H1 (cell line): ENCODE data around the gene ACVR1. TPM values are rescaled to one million over a fixed set of nuclear protein-coding genes. Genes with fewer than 3 reads are reported as not detected.

ENCODE experiments used
- CTCF ChIA-PET: fragments of 300-600 bp; sonication (Branson Sonifier 250); formaldehyde crosslinking; loops from one replicate; lab custom pipeline; 2021; ENCODE audit not compliant: partially characterized antibody; lab: Charles Lee
- POLR2A ChIA-PET: fragments of 300-600 bp; sonication (Branson Sonifier 250); formaldehyde crosslinking; loops from one replicate; lab custom pipeline; 2021; ENCODE audit warnings: inconsistent platforms; ENCODE audit not compliant: partially characterized antibody; lab: Charles Lee
- DNase-seq, 2 experiments: peaks; one replicate each; pipeline versions ENCODE4 v3.0.0 to v3.0.0-alpha.2; 2010 to 2022; ENCODE audit warnings: low spot score in 2 of 2, low read depth in 1 of 2, mixed read lengths in 1 of 2
- FAIRE-seq: peaks from 2 replicates; lab custom pipeline; 2011; peaks lifted over from hg19 to GRCh38; lab: Jason Lieb, UNC
- H2AFZ ChIP-seq: 2 replicates; pipeline ENCODE4 v1.8.1; 2012; ENCODE audit warnings: low read length, inconsistent platforms
- H2AK5ac ChIP-seq: 2 replicates; pipeline ENCODE4 v1.6.1; 2013; ENCODE audit warnings: low read depth, low read length
- H2BK120ac ChIP-seq: replicated peaks from 2 replicates; pipeline ENCODE3; 2013; ENCODE audit warnings: low read depth, low read length, inconsistent platforms
- H2BK12ac ChIP-seq: 2 replicates; pipeline ENCODE4 v1.6.1; 2013; ENCODE audit warnings: low read depth, low read length
- H2BK15ac ChIP-seq: 2 replicates; pipeline ENCODE4 v1.6.1; 2013; ENCODE audit warnings: low read length
- H2BK20ac ChIP-seq: 2 replicates; pipeline ENCODE4 v1.6.1; 2013; ENCODE audit warnings: low read length
- H2BK5ac ChIP-seq: 2 replicates; pipeline ENCODE4 v1.6.1; 2013; ENCODE audit warnings: low read depth, low read length
- H3K14ac ChIP-seq: 2 replicates; pipeline ENCODE4 v1.6.1; 2013; ENCODE audit warnings: inconsistent platforms; ENCODE audit not compliant: insufficient read length
- H3K18ac ChIP-seq: 2 replicates; pipeline ENCODE4 v1.6.1; 2013; ENCODE audit warnings: low read length; ENCODE audit errors: extremely low read depth
- H3K23ac ChIP-seq: 2 replicates; pipeline ENCODE4 v1.6.1; 2013; ENCODE audit warnings: inconsistent platforms; ENCODE audit not compliant: insufficient read length
- H3K23me2 ChIP-seq: 2 replicates; pipeline ENCODE4 v1.6.1; 2013; ENCODE audit warnings: low read depth, low read length
- H3K27ac ChIP-seq: 2 replicates; pipeline ENCODE4 v1.6.1; 2011; ENCODE audit warnings: low read depth, low read length, inconsistent platforms
- H3K27me3 ChIP-seq, 4 experiments: replicated peaks in 1 of 4; 1 replicate in 1 of 4; 2 replicates in 3 of 4; pipeline versions ENCODE4 v1.6.1 to v1.8.1; 2011 to 2013; ENCODE audit warnings: low read length in 3 of 4, mild to moderate bottlenecking in 3 of 4, inconsistent platforms in 2 of 4, mixed read lengths in 2 of 4, moderate library complexity in 1 of 4; ENCODE audit not compliant: control insufficient read depth in 3 of 4, insufficient read depth in 3 of 4; ENCODE audit errors: extremely low read depth in 1 of 4
- H3K36me3 ChIP-seq, 4 experiments: 2 replicates each; pipeline versions ENCODE4 v1.6.1 to v1.8.1; 2011 to 2013; ENCODE audit warnings: mild to moderate bottlenecking in 4 of 4, low read length in 3 of 4, moderate library complexity in 2 of 4, control low read depth in 1 of 4, inconsistent platforms in 1 of 4; ENCODE audit not compliant: insufficient read depth in 4 of 4, control insufficient read depth in 2 of 4
- H3K4ac ChIP-seq: replicated peaks from 2 replicates; pipeline ENCODE3; 2013; ENCODE audit warnings: low read length, low read depth, mixed read lengths, inconsistent platforms; ENCODE audit not compliant: insufficient read length
- H3K4me1 ChIP-seq, 4 experiments: replicated peaks in 1 of 4; 1 replicate in 1 of 4; 2 replicates in 3 of 4; pipeline versions ENCODE4 v1.6.1 to v1.8.1; 2011 to 2013; ENCODE audit warnings: low read length in 3 of 4, inconsistent platforms in 2 of 4, mixed read lengths in 1 of 4; ENCODE audit not compliant: insufficient read depth in 4 of 4, control insufficient read depth in 3 of 4
- H3K4me2 ChIP-seq, 2 experiments: 2 replicates each; pipeline versions ENCODE4 v1.6.1 to v1.8.1; 2011 to 2013; ENCODE audit warnings: low read depth in 2 of 2, low read length in 2 of 2, control low read depth in 1 of 2, inconsistent platforms in 1 of 2, mild to moderate bottlenecking in 1 of 2; ENCODE audit not compliant: insufficient read depth in 1 of 2
- H3K4me3 ChIP-seq, 4 experiments: fragments of 200-600, 300-600 bp in 1 of 4; sonication (generic), shearing (Covaris generic), sonication (Bioruptor Twin) in 1 of 4; 2 replicates each; pipeline versions ENCODE4 v1.5.1 to v1.8.1; 2011 to 2016; ENCODE audit warnings: low read length in 4 of 4, low read depth in 3 of 4, control low read depth in 2 of 4, inconsistent platforms in 2 of 4, mild to moderate bottlenecking in 2 of 4, mixed read lengths in 1 of 4, moderate library complexity in 1 of 4; ENCODE audit not compliant: insufficient read depth in 2 of 4; ENCODE audit errors: extremely low read depth in 1 of 4
- H3K56ac ChIP-seq: replicated peaks from 2 replicates; pipeline ENCODE3; 2013; ENCODE audit warnings: low read depth, mild to moderate bottlenecking, mixed read lengths, low read length, inconsistent platforms; ENCODE audit not compliant: insufficient read length
- H3K79me1 ChIP-seq: 2 replicates; pipeline ENCODE4 v1.6.1; 2013; ENCODE audit warnings: low read depth, low read length, control low read depth
- H3K79me2 ChIP-seq, 2 experiments: 2 replicates each; pipeline versions ENCODE4 v1.6.1 to v1.8.1; 2012 to 2013; ENCODE audit warnings: low read length in 2 of 2, mild to moderate bottlenecking in 2 of 2, inconsistent platforms in 1 of 2; ENCODE audit not compliant: insufficient read depth in 2 of 2, control insufficient read depth in 1 of 2
- H3K9ac ChIP-seq, 4 experiments: replicated peaks in 1 of 4; 1 replicate in 1 of 4; 2 replicates in 3 of 4; pipeline versions ENCODE4 v1.6.1 to v1.8.1; 2011 to 2013; ENCODE audit warnings: low read depth in 3 of 4, low read length in 3 of 4, control low read depth in 2 of 4, mild to moderate bottlenecking in 2 of 4, moderate library complexity in 2 of 4, inconsistent platforms in 1 of 4; ENCODE audit errors: extremely low read depth in 1 of 4
- H3K9me3 ChIP-seq, 2 experiments: 2 replicates each; pipeline versions ENCODE4 v1.6.1 to v1.8.1; 2012 to 2013; ENCODE audit warnings: mild to moderate bottlenecking in 2 of 2, moderate library complexity in 2 of 2, control low read depth in 1 of 2, inconsistent platforms in 1 of 2, low read depth in 1 of 2, low read length in 1 of 2, mixed read lengths in 1 of 2; ENCODE audit not compliant: insufficient read depth in 2 of 2
- H4K20me1 ChIP-seq, 2 experiments: replicated peaks in 1 of 2; 2 replicates each; pipeline versions ENCODE3 to v1.8.1; 2011 to 2013; ENCODE audit warnings: inconsistent platforms in 2 of 2, low read length in 2 of 2, mild to moderate bottlenecking in 1 of 2; ENCODE audit not compliant: insufficient read depth in 2 of 2, control insufficient read depth in 1 of 2
- H4K5ac ChIP-seq: 2 replicates; pipeline ENCODE4 v1.6.1; 2013; ENCODE audit warnings: low read length, low read depth, mixed read lengths, inconsistent platforms; ENCODE audit not compliant: insufficient read length
- H4K8ac ChIP-seq: 2 replicates; pipeline ENCODE4 v1.8.0; 2013; ENCODE audit warnings: mild to moderate bottlenecking, moderate library complexity, low read length, inconsistent platforms; ENCODE audit not compliant: insufficient read depth; ENCODE audit errors: extremely low read depth
- H4K91ac ChIP-seq: replicated peaks from 2 replicates; pipeline ENCODE3; 2013; ENCODE audit warnings: low read length, mixed read lengths, inconsistent platforms; ENCODE audit not compliant: insufficient read length
- CEBPB ChIP-seq: IDR thresholded peaks from 2 replicates; pipeline ENCODE4 v1.6.1; 2012; ENCODE audit warnings: low read depth, low read length
- CTBP2 ChIP-seq: IDR thresholded peaks from 2 replicates; pipeline ENCODE4 v1.7.0; 2011; ENCODE audit warnings: borderline replicate concordance, mild to moderate bottlenecking, moderate library complexity, mixed read lengths, low read length; ENCODE audit not compliant: insufficient read depth, insufficient read length
- SUZ12 ChIP-seq: fragments of 200-600 bp; sonication (generic); IDR thresholded peaks from 2 replicates; pipeline ENCODE4 v1.6.1; 2012; ENCODE audit warnings: mild to moderate bottlenecking, inconsistent platforms, low read length, moderate library complexity, mixed read lengths
- TAF1 ChIP-seq: IDR thresholded peaks from 2 replicates; pipeline ENCODE4 v1.6.1; 2011; ENCODE audit warnings: mild to moderate bottlenecking, low read depth, low read length
- WGBS, 2 experiments: shearing (Covaris generic) in 1 of 2; methylation state at CpG; one replicate each; pipeline versions ENCODE4 v1.1.6 to v1.1.7; 2013 to 2015; ENCODE audit warnings: low lambda C conversion rate in 2 of 2, mixed read lengths in 2 of 2, inconsistent platforms in 1 of 2, low coverage in 1 of 2, missing lambda C conversion rate in 1 of 2; ENCODE audit not compliant: insufficient replicate concordance in 2 of 2, insufficient coverage in 1 of 2, insufficient read length in 1 of 2; ENCODE audit errors: extremely low coverage in 1 of 2, missing lambda C conversion rate in 1 of 2; 5-methylcytosine and 5-hydroxymethylcytosine counted together
- polyA plus RNA-seq, 7 experiments: library from polyadenylated mRNA; depleted of rRNA in 3 of 7; stranded (reverse) in 5 of 7; unstranded in 2 of 7; fragments of >200 nt in 5 of 7; fragments of 200-250 nt in 2 of 7; gene quantifications; 1 replicate in 5 of 7; 2 replicates in 1 of 7; 4 replicates in 1 of 7; pipeline versions ENCODE4 v1.2.1 to v1.2.3, GENCODE V29; 2011 to 2013; ENCODE audit warnings: missing spikeins in 2 of 7, mixed read lengths in 2 of 7
- total RNA-seq: library from RNA; stranded (reverse); fragmentation: NEBNext Ultra II Directional; extraction: Animal tissue kit (Norgen Biotek cat#: 25700); gene quantifications from 2 replicates; pipeline ENCODE4 v1.2.1, GENCODE V29; 2021

ACVR1 gene
- total and polyA plus RNA-seq, 2 of the 8 experiments (the other 6 are each of a cell fraction or from before 2014, with no cell fraction given): 8.5 to 17.7 TPM

DNA sequence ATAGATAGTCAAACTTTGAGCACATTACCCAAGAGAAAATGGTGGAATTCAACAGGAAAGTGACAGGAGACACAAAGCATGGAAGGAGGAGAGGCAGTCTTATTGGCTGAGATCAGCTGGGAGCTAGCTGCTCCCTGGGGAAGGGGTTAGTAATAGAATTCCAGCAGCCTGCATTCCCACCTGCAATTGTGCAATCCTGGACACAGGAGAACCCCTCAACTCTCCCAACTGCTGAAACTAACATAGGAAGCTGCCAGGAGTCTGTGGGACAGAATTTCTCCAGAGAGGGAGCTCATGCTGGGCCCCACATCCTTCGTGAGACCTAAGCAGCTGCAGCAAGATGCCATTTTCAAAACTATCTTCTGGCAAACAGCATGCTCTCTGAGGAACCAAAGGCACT, 177.7 kb downstream of the ACVR1 start:
- peaks cover 0 to under 1% of the 10 kb centered on the region in 2 experiments for H4K20me1 ChIP-seq
- H3K56ac ChIP-seq: no peak overlapping the region
- 92% methylated on average over 1 of the region's 1 CpG; no CpG with 5 or more reads in 1 of the 2 experiments for WGBS, 2 experiments
- H3K14ac ChIP-seq: no peak overlapping the region
- no peak overlapping the region for H2BK20ac ChIP-seq
- H2BK120ac ChIP-seq: no peak overlapping the region
- H3K4me1 ChIP-seq: no peaks in the 10 kb centered on the region
- H3K79me2 ChIP-seq: no peaks in the 10 kb centered on the region
- POLR2A ChIA-PET: no interaction called here
- no peak overlapping the region for H2AFZ ChIP-seq
- no peak overlapping the region for H4K5ac ChIP-seq
- DNase-seq: no peak
- TF ChIP-seq TAF1: no peak
- peak; percentile 77 for TF ChIP-seq CEBPB
- no peak for TF ChIP-seq CTBP2
- TF ChIP-seq SUZ12: no peak
- TF ChIP-seq, all 59 proteins: peak for 1
- no peak overlapping the region for H3K4me2 ChIP-seq
- H2BK12ac ChIP-seq: no peak overlapping the region
- no peak for FAIRE-seq
- no peak overlapping the region for H3K23ac ChIP-seq
- H3K27me3 ChIP-seq: no peaks in the 10 kb centered on the region
- no peaks in the 10 kb centered on the region for H3K9me3 ChIP-seq
- no peaks in the 10 kb centered on the region for H3K36me3 ChIP-seq
- no peak overlapping the region for H4K91ac ChIP-seq
- no peak overlapping the region for H3K4me3 ChIP-seq
- no peak overlapping the region for H2BK5ac ChIP-seq
- no peaks in the 10 kb centered on the region for H3K23me2 ChIP-seq
- no peak overlapping the region for H3K9ac ChIP-seq
- no peak overlapping the region for H2AK5ac ChIP-seq
- no peak overlapping the region; the same call in 1 of the 2 replicates for H4K8ac ChIP-seq
- H3K27ac ChIP-seq: no peak overlapping the region
- H3K18ac ChIP-seq: no peak overlapping the region
- no peaks in the 10 kb centered on the region for H3K79me1 ChIP-seq
- CTCF ChIA-PET: interaction anchor here (1.5 to 1.6 kb wide), 2 partner anchors 32 to 69 kb away, joined by 5 to 7 read pairs; partner anchors contain the start of gene ACVR1C
- no peak overlapping the region for H3K4ac ChIP-seq
- no peak overlapping the region for H2BK15ac ChIP-seq
